ENCODE results near the gene FLYWCH1. TPM values are rescaled to one million over a fixed set of nuclear protein-coding genes. Genes with fewer than 3 reads are reported as not detected.
"Not testable (repeated sequence)": the region's sequence is repeated elsewhere in the genome, so short reads cannot be mapped to it uniquely, and the experiment has no call there.

FLYWCH1 gene
- total and polyA plus RNA-seq, 4 donors = 3.9 to 12.2 (median 7.8) TPM

DNA sequence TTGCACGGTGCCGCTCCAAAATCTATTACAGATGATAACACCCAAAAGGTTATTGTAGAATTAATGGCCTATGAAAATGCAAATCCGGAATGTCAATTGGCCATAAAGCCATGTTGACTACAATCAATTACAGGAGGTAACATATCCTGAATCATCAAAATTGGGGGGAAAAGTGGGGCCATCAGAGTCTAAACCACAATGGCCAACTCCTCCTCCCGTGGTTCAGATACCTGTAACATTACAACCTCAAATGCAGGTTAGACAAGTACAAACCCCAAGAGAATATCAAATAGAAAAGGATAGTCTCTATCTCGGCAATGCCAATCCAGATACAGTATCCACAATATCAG lies 14.9 kb downstream of the FLYWCH1 start:
- Histone ChIP-seq H3K36me3 (ENCODE audit: control insufficient read depth in 4 of 4, insufficient read depth in 3 of 4, low read depth in 1 of 4, low read length in 3 of 4) (peaks cover 0 to 10% (median 6%) of the 10 kb centered on the region in 4 donors), H3K9ac (ENCODE audit: low read depth in 1 of 2, low read length in 2 of 2) (no peak overlapping the region), H3K4me3 (ENCODE audit: low read depth in 1 of 3, low read length in 3 of 3) (no peak overlapping the region), H3K27me3 (ENCODE audit: control insufficient read depth in 4 of 4, insufficient read depth in 4 of 4, low read length in 3 of 4) (no peaks in the 10 kb centered on the region), H3K4me1 (ENCODE audit: control insufficient read depth in 4 of 4, insufficient read depth in 4 of 4, low read length in 3 of 4) (peaks cover 2 to 7% (median 5%) of the 10 kb centered on the region in 4 donors), H3K27ac (ENCODE audit: low read depth in 1 of 2, low read length in 2 of 2) (no peak overlapping the region), H3K9me3 (ENCODE audit: control insufficient read depth in 4 of 4, low read length in 3 of 4) (no peaks in the 10 kb centered on the region)
- TF ChIP-seq FOXA2 (IDR thresholded peaks at IDR 0.05) (no peak), SP1 (IDR thresholded peaks at IDR 0.05) (no peak)
- 79% methylated on average over 5 of the region's 5 CpGs for WGBS
- no peak for DNase-seq (ENCODE audit: low spot score)

DNA sequence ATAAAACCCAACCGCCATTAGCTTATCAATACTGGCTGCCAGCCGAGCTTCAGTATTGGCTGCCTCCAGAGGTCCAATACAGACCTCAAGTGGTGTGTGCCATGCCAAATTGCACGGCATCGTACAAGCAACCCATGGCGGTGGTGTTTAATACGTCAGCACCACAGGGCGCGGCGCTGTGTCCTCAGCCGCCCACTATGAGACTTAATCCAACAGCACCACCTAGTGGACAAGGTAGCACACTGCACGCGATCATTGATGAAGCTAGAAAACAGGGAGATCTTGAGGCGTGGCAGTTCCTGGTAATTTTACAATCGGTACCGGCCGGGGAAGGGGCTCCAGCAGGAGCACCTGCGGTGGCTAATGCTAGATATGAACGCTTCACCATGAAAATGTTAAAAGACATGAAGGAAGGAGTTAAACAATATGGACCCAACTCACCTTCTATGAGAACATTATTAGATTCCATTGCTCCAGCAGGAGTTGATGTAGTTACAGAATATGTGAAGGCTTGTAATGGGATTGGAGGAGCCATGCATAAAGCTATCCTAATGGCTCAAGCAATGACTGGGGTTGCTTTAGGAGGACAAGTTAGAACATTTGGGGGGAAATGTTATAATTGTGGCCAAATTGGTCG lies 15.4 kb downstream of the FLYWCH1 start:
- Histone ChIP-seq H3K4me1 (ENCODE audit: control insufficient read depth in 4 of 4, insufficient read depth in 4 of 4, low read length in 3 of 4) (peaks cover 2 to 7% (median 5%) of the 10 kb centered on the region in 4 donors), H3K9me3 (ENCODE audit: control insufficient read depth in 4 of 4, low read length in 3 of 4) (no peaks in the 10 kb centered on the region), H3K36me3 (ENCODE audit: control insufficient read depth in 4 of 4, insufficient read depth in 3 of 4, low read depth in 1 of 4, low read length in 3 of 4) (peaks cover 0 to 8% (median 6%) of the 10 kb centered on the region in 4 donors), H3K27me3 (ENCODE audit: control insufficient read depth in 4 of 4, insufficient read depth in 4 of 4, low read length in 3 of 4) (no peaks in the 10 kb centered on the region), H3K9ac (ENCODE audit: low read depth in 1 of 2, low read length in 2 of 2) (no peak overlapping the region), H3K4me3 (ENCODE audit: low read depth in 1 of 3, low read length in 3 of 3) (no peak overlapping the region), H3K27ac (ENCODE audit: low read depth in 1 of 2, low read length in 2 of 2) (no peak overlapping the region)
- TF ChIP-seq YY1 (IDR thresholded peaks at IDR 0.05) = no peak
- TF ChIP-seq JUND (IDR thresholded peaks at IDR 0.05) = no peak
- TF ChIP-seq, protein P1, sequence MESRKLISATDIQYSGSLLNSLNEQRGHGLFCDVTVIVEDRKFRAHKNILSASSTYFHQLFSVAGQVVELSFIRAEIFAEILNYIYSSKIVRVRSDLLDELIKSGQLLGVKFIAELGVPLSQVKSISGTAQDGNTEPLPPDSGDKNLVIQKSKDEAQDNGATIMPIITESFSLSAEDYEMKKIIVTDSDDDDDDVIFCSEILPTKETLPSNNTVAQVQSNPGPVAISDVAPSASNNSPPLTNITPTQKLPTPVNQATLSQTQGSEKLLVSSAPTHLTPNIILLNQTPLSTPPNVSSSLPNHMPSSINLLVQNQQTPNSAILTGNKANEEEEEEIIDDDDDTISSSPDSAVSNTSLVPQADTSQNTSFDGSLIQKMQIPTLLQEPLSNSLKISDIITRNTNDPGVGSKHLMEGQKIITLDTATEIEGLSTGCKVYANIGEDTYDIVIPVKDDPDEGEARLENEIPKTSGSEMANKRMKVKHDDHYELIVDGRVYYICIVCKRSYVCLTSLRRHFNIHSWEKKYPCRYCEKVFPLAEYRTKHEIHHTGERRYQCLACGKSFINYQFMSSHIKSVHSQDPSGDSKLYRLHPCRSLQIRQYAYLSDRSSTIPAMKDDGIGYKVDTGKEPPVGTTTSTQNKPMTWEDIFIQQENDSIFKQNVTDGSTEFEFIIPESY (IDR thresholded peaks at IDR 0.05) = no peak
- no peak for TF ChIP-seq GABPA (IDR thresholded peaks at IDR 0.05 in 1 of 2, conservative IDR thresholded peaks at IDR 0.05 in 1 of 2)
- TF ChIP-seq, protein P2, sequence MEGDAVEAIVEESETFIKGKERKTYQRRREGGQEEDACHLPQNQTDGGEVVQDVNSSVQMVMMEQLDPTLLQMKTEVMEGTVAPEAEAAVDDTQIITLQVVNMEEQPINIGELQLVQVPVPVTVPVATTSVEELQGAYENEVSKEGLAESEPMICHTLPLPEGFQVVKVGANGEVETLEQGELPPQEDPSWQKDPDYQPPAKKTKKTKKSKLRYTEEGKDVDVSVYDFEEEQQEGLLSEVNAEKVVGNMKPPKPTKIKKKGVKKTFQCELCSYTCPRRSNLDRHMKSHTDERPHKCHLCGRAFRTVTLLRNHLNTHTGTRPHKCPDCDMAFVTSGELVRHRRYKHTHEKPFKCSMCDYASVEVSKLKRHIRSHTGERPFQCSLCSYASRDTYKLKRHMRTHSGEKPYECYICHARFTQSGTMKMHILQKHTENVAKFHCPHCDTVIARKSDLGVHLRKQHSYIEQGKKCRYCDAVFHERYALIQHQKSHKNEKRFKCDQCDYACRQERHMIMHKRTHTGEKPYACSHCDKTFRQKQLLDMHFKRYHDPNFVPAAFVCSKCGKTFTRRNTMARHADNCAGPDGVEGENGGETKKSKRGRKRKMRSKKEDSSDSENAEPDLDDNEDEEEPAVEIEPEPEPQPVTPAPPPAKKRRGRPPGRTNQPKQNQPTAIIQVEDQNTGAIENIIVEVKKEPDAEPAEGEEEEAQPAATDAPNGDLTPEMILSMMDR (IDR thresholded peaks at IDR 0.05; ENCODE audit: low read depth, low read length, missing input control) = peak; percentile 96
- TF ChIP-seq RAD21 (IDR thresholded peaks at IDR 0.05) = peak; percentile 85 to 91
- TF ChIP-seq, protein P3, sequence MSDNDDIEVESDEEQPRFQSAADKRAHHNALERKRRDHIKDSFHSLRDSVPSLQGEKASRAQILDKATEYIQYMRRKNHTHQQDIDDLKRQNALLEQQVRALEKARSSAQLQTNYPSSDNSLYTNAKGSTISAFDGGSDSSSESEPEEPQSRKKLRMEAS (IDR thresholded peaks at IDR 0.05) = no peak
- 8% methylated on average over 19 of the region's 19 CpGs for WGBS
- DNase-seq (ENCODE audit: low spot score) = peak; percentile 83

DNA sequence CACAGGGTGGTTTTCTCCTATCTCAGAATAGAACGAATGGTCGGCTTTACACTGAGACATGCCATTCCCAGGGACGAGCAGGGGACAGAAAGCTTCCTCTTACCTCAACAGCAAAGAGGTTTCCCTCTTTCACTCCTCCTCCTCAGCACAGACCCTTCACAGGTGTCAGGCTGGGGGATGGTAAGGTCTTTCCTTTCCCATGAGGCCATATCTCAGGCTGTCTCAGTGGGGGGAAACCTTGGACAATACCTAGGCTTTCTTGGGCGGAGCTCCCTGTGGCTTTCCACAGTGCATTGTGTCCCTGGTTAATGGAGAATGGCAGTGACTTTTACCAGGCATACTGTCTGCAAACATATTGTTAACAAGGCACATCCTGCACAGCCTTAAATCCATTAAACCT lies 16.4 kb downstream of the FLYWCH1 start:
- H3K27me3 ChIP-seq (ENCODE audit: control insufficient read depth in 4 of 4, insufficient read depth in 4 of 4, low read length in 3 of 4); H3K9me3 ChIP-seq (ENCODE audit: control insufficient read depth in 4 of 4, low read length in 3 of 4); H3K27ac ChIP-seq (ENCODE audit: low read depth in 1 of 2, low read length in 2 of 2); H3K4me1 ChIP-seq (ENCODE audit: control insufficient read depth in 4 of 4, insufficient read depth in 4 of 4, low read length in 3 of 4); H3K9ac ChIP-seq (ENCODE audit: low read depth in 1 of 2, low read length in 2 of 2); H3K4me3 ChIP-seq (ENCODE audit: low read depth in 1 of 3, low read length in 3 of 3); DNase-seq (ENCODE audit: low spot score): not testable (repeated sequence)
- WGBS = 89% methylated on average over 4 of the region's 4 CpGs
- H3K36me3 ChIP-seq (ENCODE audit: control insufficient read depth in 4 of 4, insufficient read depth in 3 of 4, low read depth in 1 of 4, low read length in 3 of 4) = peaks cover 0 to 11% (median 6%) of the 10 kb centered on the region in 4 donors

Measured in liver (tissue), 9 donors.